Measurements from ENCODE around the gene KIF13A.

GRCh38 chr6:18016133-18016532 is 28.7 kb upstream of the KIF13A start:
- TF ChIP-seq CTCF (IDR thresholded peaks at IDR 0.05) (no peak), POLR2A (IDR thresholded peaks at IDR 0.05) (no peak)
